HAP-1 (cell line): Measurements from ENCODE around the gene FIGNL2.
"Not testable (repeated sequence)": the region's sequence is repeated elsewhere in the genome, so short reads cannot be mapped to it uniquely, and the experiment has no call there.

Source experiments
- DNase-seq, 2 experiments: peaks; one replicate each; pipeline ENCODE4 v3.0.0-alpha.2; 2016 to 2020; ENCODE audit warnings: low spot score in 2 of 2
- H3K27me3 ChIP-seq: fragments of 250-450 bp; sonication (Bioruptor Pico); 2 replicates; pipeline ENCODE4 v1.5.1; 2020; ENCODE audit warnings: low read depth, mild to moderate bottlenecking, moderate library complexity
- H3K36me3 ChIP-seq: fragments of 250-450 bp; sonication (Bioruptor Pico); replicated peaks from 2 replicates; pipeline ENCODE4 v1.5.1; 2020; ENCODE audit warnings: mild to moderate bottlenecking
- H3K4me1 ChIP-seq: fragments of 250-450 bp; sonication (Bioruptor Pico); 2 replicates; pipeline ENCODE4 v1.5.1; 2020; ENCODE audit warnings: mild to moderate bottlenecking
- H3K4me3 ChIP-seq: fragments of 250-450 bp; sonication (Bioruptor Pico); 2 replicates; pipeline ENCODE4 v1.5.1; 2020; ENCODE audit warnings: mild to moderate bottlenecking, moderate library complexity
- H3K9me3 ChIP-seq: fragments of 250-450 bp; sonication (Bioruptor Pico); 2 replicates; pipeline ENCODE4 v1.5.1; 2020; ENCODE audit warnings: mild to moderate bottlenecking, moderate library complexity
- in situ Hi-C: fragments of 300-500 bp; cut with MboI; formaldehyde crosslinking; loops from 3 replicates; pipeline ENCODE4 v1.14.3; 2020; ENCODE audit warnings: low sequenced_read_pairs, inconsistent platforms, mixed read lengths

Gene FIGNL2

GRCh38 chr12:51840966-51841365, 7.6 kb downstream of the FIGNL2 start:
- Histone ChIP-seq H3K36me3 (no peaks in the 10 kb centered on the region), H3K4me3 (no peak overlapping the region), H3K27me3 (no peaks in the 10 kb centered on the region; the same call in 1 of the 2 replicates), H3K9me3 (no peaks in the 10 kb centered on the region), H3K4me1 (no peaks in the 10 kb centered on the region)
- in situ Hi-C loops = no loop called here
- DNase-seq = no peak

GRCh38 chr12:51839310-51839947, 9.1 kb downstream of the FIGNL2 start:
- DNase-seq = no peak
- H3K27me3 ChIP-seq = no peaks in the 10 kb centered on the region; the same call in 1 of the 2 replicates
- H3K4me3 ChIP-seq = no peak overlapping the region
- H3K36me3 ChIP-seq = no peaks in the 10 kb centered on the region
- in situ Hi-C loops = no loop called here
- no peaks in the 10 kb centered on the region for H3K4me1 ChIP-seq
- H3K9me3 ChIP-seq = no peaks in the 10 kb centered on the region

- in situ Hi-C loops = no loop called here
Measured at GRCh38 chr12:51838762-51839161, 9.8 kb downstream of the FIGNL2 start.

GRCh38 chr12:51838036-51838435, 10.5 kb downstream of the FIGNL2 start:
- in situ Hi-C loops = no loop called here
- H3K9me3 ChIP-seq = no peaks in the 10 kb centered on the region
- H3K4me1 ChIP-seq = no peaks in the 10 kb centered on the region
- H3K4me3 ChIP-seq = no peak overlapping the region
- no peaks in the 10 kb centered on the region for H3K36me3 ChIP-seq
- no peak for DNase-seq
- peaks cover 5% of the 10 kb centered on the region for H3K27me3 ChIP-seq

More at GRCh38 chr12:51838762-51839161, 9.8 kb downstream of the FIGNL2 start:
- Histone ChIP-seq H3K4me3 (no peak overlapping the region), H3K27me3 (peaks cover under 1% of the 10 kb centered on the region; the same call in 1 of the 2 replicates), H3K9me3 (no peaks in the 10 kb centered on the region), H3K36me3 (no peaks in the 10 kb centered on the region), H3K4me1 (no peaks in the 10 kb centered on the region)
- no peak for DNase-seq

GRCh38 chr12:51837286-51837685, 11.2 kb downstream of the FIGNL2 start:
- no peaks in the 10 kb centered on the region for H3K9me3 ChIP-seq
- H3K27me3 ChIP-seq = peaks cover 13% of the 10 kb centered on the region
- no peaks in the 10 kb centered on the region for H3K36me3 ChIP-seq
- no peaks in the 10 kb centered on the region for H3K4me1 ChIP-seq
- no peak for DNase-seq
- in situ Hi-C loops = no loop called here
- no peak overlapping the region for H3K4me3 ChIP-seq

- no peak for DNase-seq
- Histone ChIP-seq H3K36me3 (no peaks in the 10 kb centered on the region), H3K4me3 (no peak overlapping the region), H3K27me3 (peaks cover 18% of the 10 kb centered on the region), H3K9me3 (no peaks in the 10 kb centered on the region), H3K4me1 (no peaks in the 10 kb centered on the region)
- in situ Hi-C loops = no loop called here
Measured at GRCh38 chr12:51836827-51837173, 11.7 kb downstream of the FIGNL2 start.

GRCh38 chr12:51836041-51836826, 12.3 kb downstream of the FIGNL2 start:
- H3K27me3 ChIP-seq = peaks cover 23% of the 10 kb centered on the region
- H3K36me3 ChIP-seq = no peaks in the 10 kb centered on the region
- H3K9me3 ChIP-seq = no peaks in the 10 kb centered on the region
- no peaks in the 10 kb centered on the region for H3K4me1 ChIP-seq
- no peak overlapping the region for H3K4me3 ChIP-seq
- DNase-seq = peak in 1 of 2 experiments; percentile 39
- in situ Hi-C loops = no loop called here

GRCh38 chr12:51834411-51834810, 14.1 kb downstream of the FIGNL2 start:
- no peaks in the 10 kb centered on the region for H3K36me3 ChIP-seq
- in situ Hi-C loops = no loop called here
- H3K4me3 ChIP-seq = no peak overlapping the region
- no peak for DNase-seq
- no peaks in the 10 kb centered on the region for H3K4me1 ChIP-seq
- peaks cover 26% of the 10 kb centered on the region for H3K27me3 ChIP-seq
- H3K9me3 ChIP-seq = no peaks in the 10 kb centered on the region

GRCh38 chr12:51833448-51834227, 14.9 kb downstream of the FIGNL2 start:
- Histone ChIP-seq H3K27me3 (peaks cover 26% of the 10 kb centered on the region), H3K4me3 (no peak overlapping the region), H3K4me1 (no peaks in the 10 kb centered on the region), H3K9me3 (no peaks in the 10 kb centered on the region), H3K36me3 (no peaks in the 10 kb centered on the region)
- in situ Hi-C loops = no loop called here
- no peak for DNase-seq

- H3K9me3 ChIP-seq = no peaks in the 10 kb centered on the region
- DNase-seq = no peak
- peaks cover 26% of the 10 kb centered on the region for H3K27me3 ChIP-seq
- no peaks in the 10 kb centered on the region for H3K4me1 ChIP-seq
- no peaks in the 10 kb centered on the region for H3K36me3 ChIP-seq
- in situ Hi-C loops = no loop called here
- H3K4me3 ChIP-seq = no peak overlapping the region
Measured at GRCh38 chr12:51832354-51833107, 16.0 kb downstream of the FIGNL2 start.

GRCh38 chr12:51831817-51832216, 16.7 kb downstream of the FIGNL2 start:
- peaks cover 26% of the 10 kb centered on the region for H3K27me3 ChIP-seq

GRCh38 chr12:51829641-51830040, 18.9 kb downstream of the FIGNL2 start:
- in situ Hi-C loops = loop anchor here (10.0 kb wide), 1 partner anchor 405 kb away; the partner anchor contains the start of gene SLC4A8
- peaks cover 26% of the 10 kb centered on the region for H3K27me3 ChIP-seq
- H3K4me3 ChIP-seq = no peak overlapping the region
- H3K9me3 ChIP-seq = no peaks in the 10 kb centered on the region
- H3K36me3 ChIP-seq = no peaks in the 10 kb centered on the region
- no peak for DNase-seq
- H3K4me1 ChIP-seq = no peaks in the 10 kb centered on the region

More at GRCh38 chr12:51831817-51832216, 16.7 kb downstream of the FIGNL2 start:
- H3K36me3 ChIP-seq, in situ Hi-C loops, H3K4me1 ChIP-seq, H3K9me3 ChIP-seq, DNase-seq, H3K4me3 ChIP-seq: not testable (repeated sequence)

- peak in 1 of 2 experiments; percentile 46 for DNase-seq
- in situ Hi-C loops = loop anchor here (10.0 kb wide), 1 partner anchor 404 kb away; the partner anchor contains the start of gene SLC4A8
- H3K4me3 ChIP-seq = no peak overlapping the region
- H3K36me3 ChIP-seq = no peaks in the 10 kb centered on the region
- no peaks in the 10 kb centered on the region for H3K9me3 ChIP-seq
- H3K4me1 ChIP-seq = no peaks in the 10 kb centered on the region
- peaks cover 26% of the 10 kb centered on the region for H3K27me3 ChIP-seq
Measured at GRCh38 chr12:51829011-51829481, 19.5 kb downstream of the FIGNL2 start.
